ENCODE results near the gene MBTPS1.

The MBTPS1 gene

DNA sequence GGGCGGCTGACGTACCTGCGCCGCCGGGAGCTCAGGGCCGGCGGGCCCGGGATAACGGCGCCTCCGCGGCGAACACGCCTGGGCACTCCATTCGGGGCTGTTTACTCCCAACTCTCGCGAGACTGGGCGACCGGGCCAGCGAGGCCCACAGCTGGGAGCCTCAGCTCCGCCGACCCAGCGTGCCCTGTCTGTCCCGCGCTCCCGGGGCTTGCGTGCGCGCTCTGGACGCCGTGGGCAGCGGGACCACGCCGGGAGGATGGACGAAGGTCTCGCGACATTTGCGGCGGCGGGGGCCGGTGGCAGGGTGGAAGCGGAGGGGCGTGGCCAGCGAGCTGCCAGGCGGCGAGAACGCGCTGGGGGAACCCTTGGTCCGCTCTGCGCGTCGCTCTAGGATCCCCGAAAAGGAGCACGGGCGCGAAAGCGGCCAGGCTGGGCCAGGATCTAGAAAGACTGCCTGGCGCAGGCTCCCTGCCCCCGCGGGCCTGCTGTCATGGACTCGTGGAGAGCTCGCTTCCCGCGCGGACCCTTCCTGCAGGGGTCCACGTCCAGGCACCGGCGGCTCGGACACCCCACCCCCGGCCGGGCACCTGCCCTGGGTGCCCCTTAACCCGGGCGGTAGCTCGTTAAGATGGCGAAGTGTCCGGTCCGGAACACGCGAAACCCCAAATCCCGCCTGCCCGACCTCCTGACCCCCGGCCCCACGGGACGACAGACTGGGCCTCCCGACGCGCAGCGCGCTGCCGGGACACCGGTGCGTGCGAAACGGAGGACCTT lies at the start of gene MBTPS1:
Gene MBTPS1 (minus strand): TSS at position 223 of the 774 bp plus-strand sequence. CDS start 15,159 bp downstream, outside the sequence.
- DNase-seq: peak; percentile 99

DNA sequence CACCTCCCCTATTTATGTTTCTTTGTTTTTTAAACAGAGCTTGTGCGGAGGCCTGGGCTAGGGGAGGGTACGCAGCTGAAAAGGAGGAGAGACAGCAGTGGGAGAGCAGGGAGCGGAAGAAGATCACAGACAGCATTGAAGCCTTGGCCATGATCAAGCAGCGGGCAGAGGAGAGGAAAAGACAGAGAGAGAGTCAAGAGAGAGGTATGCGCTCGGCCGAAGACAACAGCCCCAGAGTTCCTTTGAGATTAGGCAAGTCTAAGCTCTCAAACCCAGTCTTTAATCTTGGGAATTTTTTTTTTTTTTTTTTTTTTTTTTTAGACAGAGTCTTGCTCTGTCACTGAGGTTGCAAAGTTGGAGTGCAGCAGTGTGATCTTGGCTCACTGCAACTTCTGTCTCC lies 49.0 kb upstream of the MBTPS1 start:
- DNase-seq: no peak

DNA sequence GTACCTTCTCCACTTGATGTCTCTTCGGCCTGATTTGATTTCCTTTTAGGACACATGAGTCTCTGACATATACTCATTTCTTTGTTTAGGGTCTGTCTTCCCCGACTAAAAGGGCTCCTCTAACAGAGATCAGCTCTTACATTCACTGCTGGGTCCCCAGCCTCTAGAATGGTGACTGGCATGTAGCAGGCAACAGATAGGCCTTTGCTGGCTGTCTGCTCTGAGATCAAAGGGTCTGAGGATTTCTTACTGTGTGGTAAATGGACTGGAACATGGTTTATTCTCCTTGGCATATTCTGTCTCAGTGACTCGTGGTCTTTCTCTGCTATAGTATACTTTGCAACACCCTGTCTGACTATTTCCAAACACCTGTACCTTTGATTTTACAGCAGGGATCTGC lies 45.1 kb upstream of the MBTPS1 start:
- DNase-seq: no peak

DNA sequence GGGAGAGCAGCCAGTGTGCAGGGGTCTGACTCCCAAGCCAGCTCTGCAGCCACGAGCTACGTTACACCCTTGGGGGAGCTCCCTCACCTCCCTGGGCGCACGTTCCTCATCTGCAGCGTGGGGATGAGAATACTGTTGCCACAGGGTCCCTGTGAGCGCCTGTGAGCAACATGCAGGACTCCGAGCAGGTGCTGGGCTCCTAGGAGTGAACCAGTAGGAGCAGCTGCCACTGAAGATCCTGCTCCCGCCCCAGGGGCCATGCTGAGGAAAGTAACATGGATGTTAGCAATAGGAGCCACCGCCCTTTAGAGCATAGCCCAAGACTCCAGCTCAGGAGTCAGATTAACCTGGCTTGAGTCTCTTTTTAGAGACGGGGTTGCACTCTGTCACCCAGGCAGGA lies 44.3 kb upstream of the MBTPS1 start:
- DNase-seq: no peak

DNA sequence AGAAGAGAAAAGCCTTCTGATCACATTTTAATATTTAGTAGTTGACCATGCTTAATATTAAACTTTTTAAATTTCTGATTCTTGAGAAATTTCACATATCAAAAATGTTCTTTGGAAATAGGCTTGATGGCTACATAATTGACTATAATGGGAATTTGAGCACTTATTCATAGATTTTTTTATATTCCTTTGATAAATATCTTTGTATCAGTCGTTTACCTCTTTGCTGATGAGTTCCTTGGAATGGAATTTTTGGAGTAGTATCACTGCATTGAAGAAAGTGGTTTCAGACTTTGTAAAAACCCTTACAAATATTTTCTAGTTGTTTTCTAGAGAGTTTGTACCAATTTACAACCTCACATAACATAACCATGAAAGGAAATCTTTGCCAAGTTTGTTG lies 43.1 kb upstream of the MBTPS1 start:
- DNase-seq: no peak

DNA sequence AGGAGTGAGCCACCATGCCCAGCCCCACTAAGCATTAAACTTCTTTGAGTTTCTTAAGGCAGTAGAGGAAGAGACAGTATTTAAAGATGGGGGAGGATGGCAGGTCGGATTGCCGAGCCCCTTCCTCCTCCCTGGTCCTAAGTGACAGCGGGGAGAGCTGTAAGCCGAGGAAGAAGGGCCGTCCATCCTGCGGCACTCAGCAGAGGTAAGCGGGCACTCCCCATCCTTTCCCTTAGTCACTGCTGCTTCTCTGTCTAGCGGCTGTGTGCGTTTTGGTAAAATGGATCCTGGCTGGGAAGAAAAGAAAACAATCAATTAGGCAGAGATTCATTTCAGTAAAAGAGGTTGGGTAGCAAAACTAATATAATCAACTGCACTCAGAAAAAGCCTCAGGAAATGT lies 42.3 kb upstream of the MBTPS1 start:
- no peak for DNase-seq

DNA sequence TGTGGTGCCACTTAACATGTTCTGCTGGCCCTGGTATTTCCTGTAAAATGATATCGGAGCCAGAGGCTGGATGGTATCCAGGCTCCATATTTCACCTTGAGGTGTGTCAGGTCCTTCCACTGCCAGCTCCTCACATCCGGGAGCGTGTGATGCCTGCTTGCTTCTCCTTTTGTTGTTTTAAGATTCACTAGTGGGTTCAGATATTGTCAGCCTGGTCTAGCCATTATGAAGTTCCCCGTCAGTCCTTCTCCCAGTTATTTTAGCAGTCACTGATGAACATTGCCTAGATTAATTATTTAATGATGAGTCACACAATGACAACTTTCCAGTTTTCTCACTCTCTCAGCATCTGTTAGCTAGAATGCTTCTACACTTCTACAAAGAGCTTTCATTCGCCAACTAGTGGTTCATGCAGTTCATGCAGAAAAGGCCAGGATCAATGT lies 39.6 kb upstream of the MBTPS1 start:
- no peak for DNase-seq

DNA sequence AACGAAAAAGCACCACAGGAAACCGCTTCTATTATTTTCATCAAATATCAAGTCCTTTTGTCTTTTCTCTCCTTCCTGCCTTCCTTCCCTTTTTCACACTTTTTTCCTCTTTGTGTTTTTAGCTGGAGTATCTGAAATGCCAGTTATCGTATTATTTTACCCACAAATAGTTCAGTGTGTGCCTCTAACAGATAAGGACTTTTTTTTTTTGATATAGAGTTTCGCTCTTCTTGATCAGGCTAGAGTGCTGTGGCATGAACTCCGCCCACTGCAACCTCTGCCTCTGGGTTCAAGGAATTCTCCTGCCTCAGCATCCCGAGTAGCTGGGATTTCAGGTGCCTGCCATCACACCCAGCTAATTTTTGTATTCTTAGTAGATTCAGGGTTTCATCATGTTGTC lies 39.0 kb upstream of the MBTPS1 start:
- DNase-seq: no peak

DNA sequence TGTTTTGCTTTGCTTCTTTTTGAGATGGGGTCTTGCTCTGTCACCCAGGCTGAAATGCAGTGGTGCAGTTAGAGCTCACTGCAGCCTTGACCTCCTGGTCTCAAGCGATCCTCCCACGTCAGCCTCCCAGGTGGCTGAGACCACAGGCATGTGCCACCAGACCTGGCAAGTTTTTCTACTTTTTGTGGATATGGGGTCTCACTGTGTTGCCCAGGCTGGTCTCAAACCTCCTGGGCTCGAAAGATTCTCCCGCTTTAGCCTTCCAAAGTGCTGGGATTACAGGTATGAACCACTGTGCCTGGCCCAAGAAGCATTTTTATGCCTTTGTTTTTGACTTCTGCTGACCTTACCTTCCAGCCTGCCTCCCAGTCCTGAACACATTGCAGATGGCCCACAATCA lies 38.5 kb upstream of the MBTPS1 start:
- no peak for DNase-seq

DNA sequence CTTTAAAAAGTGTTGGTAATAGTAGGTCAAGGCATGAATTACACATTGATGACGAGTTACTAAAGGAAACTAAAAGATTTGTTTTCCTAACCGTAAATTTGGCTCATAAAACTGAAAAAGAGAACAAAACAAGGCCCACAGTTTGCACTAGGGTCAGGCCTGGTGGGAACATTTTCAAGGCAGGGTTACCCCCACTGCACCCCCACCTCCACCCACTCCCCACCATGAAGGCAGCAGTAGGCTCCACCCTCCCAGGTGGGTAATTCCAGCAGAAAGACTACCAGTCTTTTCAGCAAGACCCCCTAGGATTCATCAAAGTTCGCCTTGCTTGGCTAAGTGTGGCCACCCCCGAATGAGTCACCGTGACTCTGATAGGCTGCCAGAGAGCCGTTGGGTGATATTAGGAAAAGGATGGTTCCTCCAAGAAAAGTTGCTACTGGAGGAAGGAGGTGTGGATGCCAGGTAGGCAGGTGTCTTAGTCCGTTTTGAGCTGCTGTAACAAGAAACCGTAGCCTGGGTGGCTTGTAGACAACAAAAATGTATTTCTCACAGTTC lies 37.0 kb upstream of the MBTPS1 start:
- DNase-seq: no peak

DNA sequence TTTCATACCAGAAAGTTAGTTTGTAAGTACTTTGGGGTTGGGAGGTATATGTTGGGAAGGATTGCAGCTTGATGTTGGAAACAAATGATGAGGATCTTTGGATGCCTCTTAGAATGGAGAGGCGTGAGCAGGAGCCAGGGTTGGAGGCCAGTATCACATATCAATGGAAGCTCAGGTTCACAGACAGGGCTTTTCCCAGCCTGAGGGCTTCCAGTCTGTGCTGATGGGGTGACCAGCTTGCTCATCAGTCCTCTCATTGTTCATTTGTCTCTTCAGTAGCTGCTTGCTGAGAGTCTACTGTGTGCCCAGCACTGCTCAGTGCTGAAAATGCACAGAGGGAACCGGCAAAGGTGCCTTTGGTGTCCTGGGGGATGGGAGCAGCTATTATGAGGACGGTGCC lies 34.2 kb upstream of the MBTPS1 start:
- DNase-seq: no peak

DNA sequence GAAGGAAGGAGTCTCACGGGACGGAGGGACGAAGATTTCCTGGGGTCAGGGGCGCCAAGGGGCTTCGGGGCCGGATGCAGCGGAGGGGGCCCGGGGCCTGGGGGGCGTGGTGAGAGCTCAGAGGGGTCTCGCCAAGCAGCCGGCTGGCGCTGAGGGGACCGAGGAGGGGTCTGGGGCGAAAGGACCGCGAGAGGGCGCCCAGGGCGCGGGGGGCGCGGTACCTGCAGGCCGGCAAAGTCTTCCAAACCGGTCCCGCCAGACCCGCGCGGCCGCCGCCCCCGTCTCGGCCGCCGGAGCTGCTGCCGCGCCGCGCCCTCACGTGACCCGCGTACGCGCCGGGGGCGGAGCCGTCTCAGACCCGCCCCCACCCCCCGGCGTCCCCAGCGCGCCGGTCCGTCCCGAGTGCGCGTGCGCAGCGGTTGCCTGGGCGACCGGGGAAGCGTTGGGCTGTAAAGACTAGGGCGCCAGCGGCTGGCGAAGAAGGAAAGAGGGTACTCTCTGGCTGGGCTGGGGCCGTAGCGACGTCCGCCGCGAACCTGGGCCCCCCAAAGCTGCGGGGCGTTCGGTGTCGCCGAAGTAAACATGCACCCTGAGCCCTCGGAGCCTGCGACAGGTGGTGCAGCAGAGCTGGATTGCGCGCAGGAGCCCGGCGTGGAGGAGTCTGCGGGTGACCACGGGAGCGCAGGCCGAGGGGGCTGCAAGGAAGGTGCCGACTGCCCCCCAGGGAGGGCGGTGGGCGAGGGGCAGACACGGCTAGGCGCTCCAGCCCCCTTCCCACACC lies 28.3 kb upstream of the MBTPS1 start, which contains the start of the genes DNAAF1 and HSDL1:
Gene DNAAF1 (plus strand): TSS at position 450 of the 781 bp plus-strand sequence. CDS start 133 bp downstream, at position 583.
Gene HSDL1 (minus strand): TSS at position 319 of the 781 bp plus-strand sequence. CDS start 13,856 bp downstream, outside the sequence.
- DNase-seq: peak; percentile 95

DNA sequence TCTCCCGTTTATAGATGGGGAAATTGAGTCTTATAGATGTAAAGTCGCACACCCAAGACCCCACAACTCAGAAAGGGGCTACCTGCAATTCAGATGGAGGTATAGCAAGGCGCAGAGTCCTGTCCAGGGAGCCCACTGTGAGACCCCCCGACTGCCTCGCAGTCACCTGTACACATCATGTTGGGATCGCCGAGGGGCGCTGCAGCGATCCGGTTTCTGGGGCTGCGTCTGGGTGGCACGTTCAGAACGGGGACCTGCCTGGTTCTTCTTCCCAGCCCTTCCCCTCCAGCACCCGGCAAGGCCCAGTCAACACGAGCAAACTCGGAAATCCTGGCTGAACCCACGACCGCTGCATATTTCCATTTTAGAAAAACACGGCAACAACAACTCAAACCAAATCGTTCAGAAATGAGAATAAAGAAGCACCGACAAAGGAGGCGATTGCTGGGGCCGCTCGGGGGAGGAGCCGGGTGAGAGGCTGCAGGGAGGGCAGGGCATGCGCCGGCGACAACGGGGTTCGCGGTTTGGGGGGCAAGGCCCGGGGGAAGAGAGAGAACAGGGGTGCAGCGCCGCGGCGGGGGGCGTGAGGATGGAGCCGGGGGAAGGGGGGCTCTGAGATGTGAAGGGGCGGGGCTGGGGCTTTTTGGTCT lies 27.6 kb upstream of the MBTPS1 start:
- peak; percentile 45 for DNase-seq

DNA sequence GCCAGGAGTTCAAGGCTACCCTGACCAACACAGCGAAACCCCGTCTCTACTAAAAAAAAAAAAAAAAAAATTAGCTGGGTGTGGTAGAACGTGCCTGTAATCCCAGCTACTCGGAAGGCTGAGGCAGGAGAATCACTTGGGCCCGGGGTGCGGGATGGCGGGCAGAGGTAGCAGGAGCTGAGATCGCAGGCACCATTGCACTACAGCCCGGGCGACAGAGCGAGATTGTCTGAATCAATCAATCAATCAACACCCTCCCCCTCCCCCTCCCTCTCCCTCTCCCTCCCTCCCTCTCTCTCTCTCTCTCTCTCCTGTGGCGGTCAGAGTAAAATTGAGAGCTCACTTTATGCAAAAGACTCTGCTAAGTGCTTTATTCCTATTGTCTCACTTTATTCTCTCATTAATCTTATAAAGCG lies 27.1 kb upstream of the MBTPS1 start:
- no peak for DNase-seq

DNA sequence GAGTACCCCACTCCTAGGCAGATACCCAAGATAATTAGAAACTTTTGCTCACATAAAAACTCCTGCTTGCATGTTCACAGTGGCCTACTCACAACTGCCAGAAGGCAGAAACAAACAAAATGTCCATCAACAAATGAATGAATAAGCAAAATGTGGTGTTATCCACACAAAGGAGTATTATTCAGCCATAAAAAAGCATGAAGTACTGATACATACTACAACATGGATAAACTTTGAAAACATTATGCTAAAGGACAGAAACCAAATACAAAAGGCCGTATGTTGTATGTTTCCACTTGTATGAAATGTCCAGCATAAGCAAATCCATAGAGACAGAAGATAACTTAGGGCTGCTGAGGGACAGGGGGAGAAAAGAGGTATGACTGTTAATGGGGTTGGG lies 26.3 kb upstream of the MBTPS1 start:
- DNase-seq: no peak

DNA sequence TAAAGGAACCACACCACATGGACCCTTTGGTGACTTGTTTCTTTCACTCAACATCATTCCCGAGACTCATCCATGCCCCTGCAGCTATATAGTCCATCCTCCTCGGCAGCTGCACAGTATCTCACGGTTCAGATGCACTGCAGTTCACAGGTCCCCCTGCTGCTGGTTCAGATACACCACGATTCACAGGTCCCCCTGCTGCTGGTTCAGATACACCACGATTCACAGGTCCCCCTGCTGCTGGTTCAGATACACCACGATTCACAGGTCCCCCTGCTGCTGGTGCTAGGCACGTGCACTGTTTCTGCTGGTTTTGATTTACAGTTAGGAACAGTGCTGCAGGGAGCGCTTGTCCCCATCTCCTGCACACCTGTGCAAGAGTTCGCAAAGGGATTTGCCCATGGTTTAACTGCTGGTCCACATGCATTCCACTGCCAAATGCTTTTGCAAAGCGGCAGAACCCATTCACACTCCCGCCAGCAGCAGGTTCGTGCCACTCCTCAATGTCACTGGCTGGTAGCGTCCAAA lies 24.5 kb upstream of the MBTPS1 start:
- DNase-seq: no peak

DNA sequence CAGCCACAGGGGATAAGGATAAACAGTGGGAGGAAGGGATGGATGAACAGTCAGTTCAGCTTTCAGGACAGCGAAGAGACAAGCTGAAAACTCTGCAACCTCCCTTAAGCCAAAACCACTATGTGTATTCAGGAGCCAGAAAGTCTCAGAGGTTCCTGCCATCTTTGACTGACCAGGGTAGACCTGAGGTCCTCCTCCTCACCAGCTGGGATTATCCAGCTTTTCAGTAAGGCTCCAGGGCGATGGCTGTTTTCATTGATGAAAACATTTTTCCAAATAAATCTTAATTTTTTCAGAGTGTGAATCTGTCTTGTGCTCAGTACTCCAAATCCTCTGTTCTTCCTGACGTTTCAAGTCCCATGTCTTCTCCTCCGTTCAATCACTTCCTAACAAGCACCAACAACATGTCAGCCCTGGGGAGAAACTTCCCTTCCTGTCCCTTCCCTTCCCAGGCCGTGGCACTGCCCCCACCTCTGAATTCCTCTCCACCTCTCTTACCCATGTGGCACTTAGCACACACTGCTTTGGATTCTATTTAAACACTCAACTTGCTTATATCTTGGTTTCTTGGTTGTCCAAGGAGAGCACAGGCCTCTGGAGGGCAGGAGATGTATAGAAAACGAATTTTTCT lies 23.0 kb upstream of the MBTPS1 start:
- DNase-seq: no peak

DNA sequence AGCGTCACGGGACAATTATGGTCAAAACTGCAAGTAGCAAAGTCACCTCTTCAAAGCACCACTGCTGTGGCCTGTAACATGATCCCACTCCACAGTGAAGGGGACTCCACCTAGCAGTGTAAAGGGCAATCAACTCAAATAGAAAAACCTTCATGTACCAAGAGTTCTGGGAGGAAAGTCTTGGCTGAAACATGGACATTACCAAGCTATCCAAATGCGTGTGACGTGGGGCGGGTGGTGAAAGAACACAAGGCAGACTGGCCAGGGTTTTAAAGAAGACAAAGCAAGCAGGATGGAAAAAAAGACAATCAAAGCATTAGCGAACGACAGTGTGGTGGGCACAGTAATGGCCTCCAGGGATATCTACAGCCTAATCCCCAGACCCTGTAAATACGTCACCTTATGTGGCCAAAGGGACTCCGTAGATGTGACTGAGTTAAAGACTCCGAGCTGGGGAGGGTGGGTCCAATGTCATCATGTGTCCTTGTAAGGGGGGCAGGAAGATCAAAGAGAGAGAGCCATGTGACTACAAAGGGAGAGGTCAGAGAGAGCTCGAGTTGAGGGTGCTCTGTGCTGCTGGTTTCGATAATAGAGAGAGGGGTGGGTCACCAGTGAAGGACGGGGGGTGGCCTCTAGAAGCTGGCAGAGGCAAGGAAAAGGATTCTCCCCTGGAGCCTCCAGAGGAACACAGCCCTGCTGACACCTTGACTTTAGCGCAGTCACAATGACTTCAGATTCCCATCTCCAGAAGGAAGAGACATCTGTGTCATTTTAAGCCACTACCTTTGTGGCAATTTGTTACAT lies 22.3 kb upstream of the MBTPS1 start:
- DNase-seq: no peak

DNA sequence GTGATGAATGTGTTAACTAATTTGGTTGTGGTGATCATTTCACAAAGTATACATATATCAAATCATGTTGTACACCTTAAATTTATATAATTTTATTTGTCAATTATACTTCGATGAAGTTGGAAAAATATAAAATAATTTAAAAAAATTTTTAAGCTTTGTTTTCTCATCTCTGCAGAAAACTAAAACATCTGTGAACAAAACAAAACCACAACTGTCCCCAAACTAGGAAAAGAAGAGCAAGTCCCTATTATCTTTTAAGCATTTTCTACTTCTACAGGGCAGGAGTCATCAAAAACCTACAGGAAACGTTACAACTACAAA lies 21.7 kb upstream of the MBTPS1 start:
- DNase-seq: no peak

DNA sequence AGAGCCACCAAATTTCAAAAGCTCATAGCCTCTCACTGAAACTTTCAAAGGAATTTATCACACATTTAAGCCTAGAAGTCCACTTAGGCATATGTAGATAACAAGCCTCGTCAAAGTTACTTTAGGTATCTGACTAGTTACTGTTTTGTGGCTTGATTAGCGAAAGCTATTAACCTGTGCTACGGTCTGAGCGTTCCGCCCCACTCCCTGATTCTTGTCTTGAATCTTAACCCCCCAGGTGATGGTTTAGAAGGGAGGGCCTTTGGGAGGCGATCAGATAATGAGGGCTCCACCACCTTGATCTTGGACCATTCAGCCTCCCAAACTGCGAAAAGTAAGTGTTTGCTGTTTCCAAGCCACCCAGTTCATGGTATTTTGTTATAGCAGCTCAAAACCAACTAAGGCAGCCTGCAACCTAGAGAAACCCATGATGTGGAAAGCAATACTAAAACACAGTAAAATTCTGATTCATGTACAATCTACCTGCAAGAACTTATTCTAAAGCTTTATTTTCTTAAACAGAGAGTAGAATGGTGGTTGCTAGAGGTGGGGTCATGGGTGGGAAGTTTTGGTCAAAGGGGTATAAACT lies 21.1 kb upstream of the MBTPS1 start:
- DNase-seq: no peak

DNA sequence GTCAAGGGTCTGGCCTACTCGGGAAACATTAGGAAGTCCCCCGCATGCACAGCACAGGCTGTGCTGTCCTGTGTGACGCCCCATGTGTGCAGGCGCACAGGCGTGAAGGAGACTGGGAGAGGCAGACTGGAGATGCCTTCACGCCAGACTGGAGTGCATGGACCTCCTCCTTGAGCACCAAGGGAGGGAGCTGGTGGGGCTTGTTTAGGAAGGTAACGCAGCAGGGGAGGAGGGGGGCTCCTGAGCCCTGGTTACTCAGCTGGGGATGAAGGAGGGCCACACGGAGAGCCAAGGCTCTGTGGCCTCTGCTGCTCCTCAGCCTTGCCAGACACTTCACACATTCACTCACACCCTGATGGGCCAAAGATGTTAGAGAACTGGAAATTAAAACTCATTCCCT lies 20.5 kb upstream of the MBTPS1 start:
- DNase-seq: no peak
